AG09309 (cell line): ENCODE measurements around the gene ZNF423.

Source experiments
- DNase-seq: peaks from one replicate; pipeline ENCODE4 v3.0.0-alpha.2; 2010; ENCODE audit warnings: low read depth
- H3K4me3 ChIP-seq: 2 replicates; pipeline ENCODE4 v1.5.1; 2011; ENCODE audit warnings: mild to moderate bottlenecking, low read depth, low read length, moderate library complexity; ENCODE audit not compliant: control insufficient read depth
- CTCF ChIP-seq: IDR thresholded peaks from 2 replicates; pipeline ENCODE4 v1.5.1; 2011; ENCODE audit warnings: mild to moderate bottlenecking, low read depth, low read length, inconsistent platforms; ENCODE audit not compliant: insufficient read depth, control insufficient read depth; ENCODE audit errors: missing control alignments

ZNF423 gene

GRCh38 chr16:49760815-49761214 is 95.1 kb downstream of the ZNF423 start:
- TF ChIP-seq CTCF, result no peak
- no peak for DNase-seq
- no peak overlapping the region for H3K4me3 ChIP-seq

GRCh38 chr16:49757559-49758069 is 98.3 kb downstream of the ZNF423 start:
- no peak for TF ChIP-seq CTCF
- no peak overlapping the region for H3K4me3 ChIP-seq
- DNase-seq, result no peak

DNA sequence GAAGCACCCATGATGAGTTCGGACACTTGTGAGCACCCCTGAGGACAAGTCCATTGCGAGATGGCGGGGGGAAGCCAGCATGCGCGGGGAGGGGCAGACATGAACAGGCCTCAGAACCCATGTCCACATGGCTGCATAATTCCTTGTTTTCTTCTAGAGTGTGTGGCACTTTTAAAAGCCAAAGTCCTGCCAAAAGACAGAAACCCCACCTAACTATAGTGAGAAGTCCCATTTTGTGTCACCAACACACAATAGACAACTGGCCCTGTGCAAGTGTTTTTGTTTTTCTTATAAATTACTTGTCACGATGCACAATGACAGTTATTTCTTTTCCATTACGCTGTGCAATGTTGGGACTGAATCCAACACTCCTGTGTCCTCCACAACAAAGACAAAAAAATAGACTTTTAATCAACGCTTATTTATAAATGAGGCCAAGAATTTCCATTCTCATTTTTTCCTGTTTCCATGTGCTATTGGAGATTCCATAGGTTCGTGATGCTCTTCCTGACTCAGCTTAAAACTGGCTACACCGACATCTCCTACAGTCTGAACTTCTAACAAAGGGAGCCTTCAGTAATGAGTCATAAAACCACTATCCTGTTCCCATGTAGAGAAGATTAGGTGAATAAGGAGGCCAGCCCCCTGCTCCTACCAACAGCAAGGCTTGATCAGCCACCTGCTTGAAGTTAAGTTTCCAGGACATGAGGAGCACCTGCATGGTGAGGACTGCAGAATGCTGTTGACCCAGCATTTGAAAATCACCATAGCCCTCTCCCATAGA is 98.9 kb downstream of the ZNF423 start:
- no peak overlapping the region for H3K4me3 ChIP-seq
- TF ChIP-seq CTCF, result no peak
- no peak for DNase-seq

DNA sequence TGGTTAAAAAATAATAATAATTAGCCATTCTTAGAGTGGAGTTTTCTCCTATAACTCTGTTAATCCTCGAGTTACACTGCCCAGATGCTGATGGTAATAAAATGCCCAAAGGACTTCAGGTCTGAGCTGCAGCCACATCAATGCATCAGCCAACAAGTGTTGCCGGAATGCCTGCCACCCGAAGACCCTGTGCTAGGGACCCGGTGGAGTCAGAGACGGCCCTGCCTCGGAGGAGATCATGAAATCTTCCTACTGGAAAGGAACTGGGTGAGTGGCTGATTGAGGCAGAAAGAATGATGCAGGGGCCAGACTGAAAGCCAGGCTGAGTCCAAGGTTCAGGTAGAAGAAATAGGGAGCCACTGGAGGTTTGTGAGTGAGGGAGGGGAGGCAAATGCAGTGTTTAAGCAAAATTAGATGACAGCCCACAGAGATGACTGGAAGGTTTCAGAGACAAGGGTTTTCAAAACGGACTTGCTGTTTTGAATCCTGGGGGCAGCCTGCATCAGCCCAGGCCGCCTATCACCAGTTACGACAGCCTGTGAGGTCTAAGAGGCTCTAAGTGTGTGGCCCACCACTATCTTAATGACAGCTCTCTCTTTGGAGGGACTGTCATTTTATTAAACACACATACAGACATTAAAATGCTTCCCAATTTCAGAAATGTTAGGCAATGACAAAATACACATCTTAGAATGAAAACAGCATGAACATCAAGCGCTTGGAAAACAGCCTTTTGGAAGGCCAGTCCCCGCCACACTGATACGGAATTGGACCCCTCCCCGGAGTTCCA is 100.0 kb downstream of the ZNF423 start:
- no peak overlapping the region for H3K4me3 ChIP-seq
- no peak for TF ChIP-seq CTCF
- DNase-seq, result no peak

DNA sequence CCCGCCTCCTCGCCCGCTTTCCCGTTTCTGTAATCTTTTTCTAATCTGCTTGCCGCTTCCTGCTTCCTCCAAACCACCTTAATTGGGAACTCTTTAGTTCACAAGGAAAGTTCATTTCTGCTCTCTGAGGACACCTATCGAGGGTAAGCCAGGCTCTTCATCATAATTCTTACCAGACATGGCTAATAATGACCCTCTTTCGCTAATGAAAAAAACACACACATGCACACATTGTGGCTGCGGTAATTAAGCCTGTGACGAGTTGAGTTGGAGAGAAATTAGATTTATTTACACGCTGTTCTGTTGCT is 100.6 kb downstream of the ZNF423 start:
- peak; percentile 18 for DNase-seq

More for the DNA sequence above, 100.6 kb downstream of the ZNF423 start:
- peak; percentile 58 for TF ChIP-seq CTCF
- peak overlapping the region; percentile 39 for H3K4me3 ChIP-seq
